Measurements from ENCODE around the gene USP12.

DNA sequence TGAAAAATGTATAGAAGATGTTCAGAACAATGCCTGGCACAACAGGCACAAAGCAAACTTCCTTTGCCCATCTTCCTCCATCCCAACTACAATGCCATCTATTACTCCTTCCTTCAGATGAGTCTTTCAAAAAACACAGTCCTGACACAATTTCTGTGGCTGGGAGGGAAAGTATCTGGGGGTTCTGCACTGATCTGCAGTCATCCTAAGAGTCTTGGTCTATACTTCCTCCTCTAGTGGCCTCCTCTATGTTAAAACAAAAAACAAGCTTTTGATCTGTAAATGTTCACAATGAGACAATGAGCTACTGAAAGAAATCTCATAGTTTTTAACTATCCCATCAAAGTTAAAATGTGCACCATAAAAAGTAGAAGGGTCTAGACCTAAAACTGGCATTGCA lies 44.8 kb downstream of the USP12 start:
- no peak for TF ChIP-seq POLR2A (IDR thresholded peaks at IDR 0.05)
- TF ChIP-seq, protein P1, sequence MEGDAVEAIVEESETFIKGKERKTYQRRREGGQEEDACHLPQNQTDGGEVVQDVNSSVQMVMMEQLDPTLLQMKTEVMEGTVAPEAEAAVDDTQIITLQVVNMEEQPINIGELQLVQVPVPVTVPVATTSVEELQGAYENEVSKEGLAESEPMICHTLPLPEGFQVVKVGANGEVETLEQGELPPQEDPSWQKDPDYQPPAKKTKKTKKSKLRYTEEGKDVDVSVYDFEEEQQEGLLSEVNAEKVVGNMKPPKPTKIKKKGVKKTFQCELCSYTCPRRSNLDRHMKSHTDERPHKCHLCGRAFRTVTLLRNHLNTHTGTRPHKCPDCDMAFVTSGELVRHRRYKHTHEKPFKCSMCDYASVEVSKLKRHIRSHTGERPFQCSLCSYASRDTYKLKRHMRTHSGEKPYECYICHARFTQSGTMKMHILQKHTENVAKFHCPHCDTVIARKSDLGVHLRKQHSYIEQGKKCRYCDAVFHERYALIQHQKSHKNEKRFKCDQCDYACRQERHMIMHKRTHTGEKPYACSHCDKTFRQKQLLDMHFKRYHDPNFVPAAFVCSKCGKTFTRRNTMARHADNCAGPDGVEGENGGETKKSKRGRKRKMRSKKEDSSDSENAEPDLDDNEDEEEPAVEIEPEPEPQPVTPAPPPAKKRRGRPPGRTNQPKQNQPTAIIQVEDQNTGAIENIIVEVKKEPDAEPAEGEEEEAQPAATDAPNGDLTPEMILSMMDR (IDR thresholded peaks at IDR 0.05): no peak
